CD4-positive, CD25-positive, alpha-beta regulatory T cell (primary cell): Measurements from ENCODE around the gene PDE4D. TPM values are rescaled to one million over a fixed set of nuclear protein-coding genes. Genes with fewer than 3 reads are reported as not detected.
A peak's percentile ranks its signal among the peaks of the same experiment; 100 is the strongest.

Experiments used
- ATAC-seq, 2 donors: fragments of 150-1000 bp; cut with Tn5 transposase; one replicate each; pipeline ENCODE4 v1.10.0; 2021; ENCODE audit warnings: low read depth in 2 of 2, moderate number of reproducible peaks in 2 of 2, moderate library complexity in 1 of 2
- DNase-seq, 3 donors: peaks; one replicate each; pipeline versions ENCODE4 v3.0.0 to v3.0.0-alpha.2; 2012 to 2022; ENCODE audit warnings: mixed read lengths in 1 of 3
- H3K27ac ChIP-seq: one replicate; pipeline ENCODE4 v1.7.0; 2013; ENCODE audit warnings: mild to moderate bottlenecking, low read length; ENCODE audit not compliant: insufficient read depth, poor library complexity, severe bottlenecking
- H3K27me3 ChIP-seq: one replicate; pipeline ENCODE4 v1.7.0; 2013; ENCODE audit warnings: low read length; ENCODE audit not compliant: control insufficient read depth, insufficient read depth
- H3K36me3 ChIP-seq: one replicate; pipeline ENCODE4 v1.7.0; 2013; ENCODE audit warnings: mild to moderate bottlenecking, low read length, moderate library complexity; ENCODE audit not compliant: control insufficient read depth, insufficient read depth
- H3K4me1 ChIP-seq: 2 replicates; pipeline ENCODE4 v1.7.0; 2013; ENCODE audit warnings: mild to moderate bottlenecking, low read length; ENCODE audit not compliant: insufficient read depth, control insufficient read depth, poor library complexity, severe bottlenecking
- H3K4me3 ChIP-seq: one replicate; pipeline ENCODE4 v1.7.0; 2013; ENCODE audit warnings: low read depth, mild to moderate bottlenecking, low read length, moderate library complexity
- H3K9me3 ChIP-seq, 2 experiments: 1 replicate in 1 of 2; 2 replicates in 1 of 2; pipeline ENCODE4 v1.7.0; 2013; ENCODE audit warnings: low read length in 2 of 2, mild to moderate bottlenecking in 1 of 2, moderate library complexity in 1 of 2; ENCODE audit not compliant: control insufficient read depth in 2 of 2
- H3K27ac Mint-ChIP-seq, 3 donors: one replicate each; pipeline ENCODE4 v1.8.0; 2020 to 2022; ENCODE audit warnings: mild to moderate bottlenecking in 3 of 3, mixed read lengths in 3 of 3, moderate library complexity in 2 of 3
- H3K27me3 Mint-ChIP-seq: one replicate; pipeline ENCODE4 v1.8.0; 2022; ENCODE audit warnings: mild to moderate bottlenecking, mixed read lengths
- H3K36me3 Mint-ChIP-seq: one replicate; pipeline ENCODE4 v1.8.0; 2020; ENCODE audit warnings: mixed read lengths
- H3K4me1 Mint-ChIP-seq, 4 donors: one replicate each; pipeline ENCODE4 v1.8.0; 2020 to 2022; ENCODE audit warnings: mixed read lengths in 4 of 4, mild to moderate bottlenecking in 1 of 4
- H3K4me3 Mint-ChIP-seq, 4 donors: one replicate each; pipeline ENCODE4 v1.8.0; 2020 to 2022; ENCODE audit warnings: mild to moderate bottlenecking in 4 of 4, mixed read lengths in 4 of 4, moderate library complexity in 3 of 4
- H3K9me3 Mint-ChIP-seq, 7 donors: one replicate each; pipeline ENCODE4 v1.8.0; 2020 to 2022; ENCODE audit warnings: mixed read lengths in 7 of 7, mild to moderate bottlenecking in 3 of 7, moderate library complexity in 2 of 7
- polyA plus RNA-seq, 4 donors: library from polyadenylated mRNA; unstranded; fragments of 300-500 nt; fragmentation: Illumina TruSeq; gene quantifications; one replicate each; pipeline ENCODE4 v1.2.3, GENCODE V29; 2021
- total RNA-seq: library from RNA; stranded (reverse); gene quantifications from one replicate; pipeline ENCODE4 v1.2.3, GENCODE V29; 2022

Gene PDE4D
- total and polyA plus RNA-seq, 5 donors from 2014 or later, result 2.1 to 39.9 (median 4.8) TPM

DNA sequence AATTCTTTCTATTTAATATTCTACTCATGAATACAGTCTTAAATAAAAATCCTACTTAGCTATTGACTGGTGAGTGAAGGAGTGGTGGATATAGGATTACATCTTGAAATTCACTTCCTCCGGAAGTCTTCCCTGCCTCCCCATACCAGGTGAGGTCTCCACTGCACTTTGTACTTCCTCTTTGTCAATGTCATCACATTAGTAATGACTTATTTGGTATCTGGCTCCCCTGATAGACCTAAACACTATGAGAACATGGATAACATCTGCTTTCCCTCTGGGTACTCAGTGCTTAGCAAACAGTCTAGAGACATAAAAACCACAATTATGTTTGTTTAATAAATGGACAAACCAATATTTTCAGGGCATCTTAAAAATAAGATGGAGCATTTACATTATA is 532.1 kb downstream of the PDE4D start:
- no peak overlapping the region for H3K4me3 Mint-ChIP-seq
- no peaks in the 10 kb centered on the region for H3K27me3 Mint-ChIP-seq
- H3K27ac Mint-ChIP-seq, result no peak overlapping the region
- DNase-seq (no peak), ATAC-seq (no peak)
- no peaks in the 10 kb centered on the region for H3K36me3 Mint-ChIP-seq
- H3K4me1 Mint-ChIP-seq, result peaks cover 0 to 2% (median 0%) of the 10 kb centered on the region in 4 donors
- Histone ChIP-seq H3K4me1 (no peaks in the 10 kb centered on the region), H3K36me3 (no peaks in the 10 kb centered on the region), H3K27me3 (peaks cover 2% of the 10 kb centered on the region), H3K9me3 (no peaks in the 10 kb centered on the region), H3K4me3 (no peak overlapping the region), H3K27ac (no peak overlapping the region)
- peaks cover 0 to 2% (median 0%) of the 10 kb centered on the region in 7 donors for H3K9me3 Mint-ChIP-seq

DNA sequence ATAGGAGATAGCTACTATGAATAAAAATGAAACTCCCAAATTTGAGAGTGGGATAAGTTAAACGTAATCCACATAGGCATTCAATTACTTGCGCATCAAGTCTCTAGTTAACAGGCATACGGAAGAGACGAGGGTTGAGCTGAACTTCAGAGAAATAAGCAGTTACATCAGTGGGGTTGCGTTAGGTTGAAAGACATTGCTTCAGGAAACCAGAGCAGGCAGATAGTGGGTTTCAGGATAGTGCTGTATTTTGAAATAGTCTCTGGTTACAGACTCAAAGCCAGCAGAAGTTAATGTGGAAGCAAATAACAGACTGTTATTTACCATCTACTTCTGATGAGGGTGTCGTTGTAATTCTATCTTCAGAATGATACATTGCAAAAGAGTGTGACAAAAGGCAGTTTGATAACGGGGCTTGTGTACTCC is 533.4 kb downstream of the PDE4D start:
- H3K27ac ChIP-seq, result no peak overlapping the region
- H3K4me1 ChIP-seq, result no peaks in the 10 kb centered on the region
- no peak overlapping the region for H3K27ac Mint-ChIP-seq
- H3K27me3 ChIP-seq, result no peaks in the 10 kb centered on the region
- peaks cover 0 to 2% (median 0%) of the 10 kb centered on the region in 7 donors for H3K9me3 Mint-ChIP-seq
- H3K27me3 Mint-ChIP-seq, result no peaks in the 10 kb centered on the region
- no peaks in the 10 kb centered on the region for H3K36me3 ChIP-seq
- no peaks in the 10 kb centered on the region for H3K9me3 ChIP-seq
- no peak overlapping the region for H3K4me3 Mint-ChIP-seq
- H3K36me3 Mint-ChIP-seq, result no peaks in the 10 kb centered on the region
- H3K4me1 Mint-ChIP-seq, result peaks cover 0 to 2% (median 0%) of the 10 kb centered on the region in 4 donors
- H3K4me3 ChIP-seq, result no peak overlapping the region
- DNase-seq (no peak), ATAC-seq (no peak)

DNA sequence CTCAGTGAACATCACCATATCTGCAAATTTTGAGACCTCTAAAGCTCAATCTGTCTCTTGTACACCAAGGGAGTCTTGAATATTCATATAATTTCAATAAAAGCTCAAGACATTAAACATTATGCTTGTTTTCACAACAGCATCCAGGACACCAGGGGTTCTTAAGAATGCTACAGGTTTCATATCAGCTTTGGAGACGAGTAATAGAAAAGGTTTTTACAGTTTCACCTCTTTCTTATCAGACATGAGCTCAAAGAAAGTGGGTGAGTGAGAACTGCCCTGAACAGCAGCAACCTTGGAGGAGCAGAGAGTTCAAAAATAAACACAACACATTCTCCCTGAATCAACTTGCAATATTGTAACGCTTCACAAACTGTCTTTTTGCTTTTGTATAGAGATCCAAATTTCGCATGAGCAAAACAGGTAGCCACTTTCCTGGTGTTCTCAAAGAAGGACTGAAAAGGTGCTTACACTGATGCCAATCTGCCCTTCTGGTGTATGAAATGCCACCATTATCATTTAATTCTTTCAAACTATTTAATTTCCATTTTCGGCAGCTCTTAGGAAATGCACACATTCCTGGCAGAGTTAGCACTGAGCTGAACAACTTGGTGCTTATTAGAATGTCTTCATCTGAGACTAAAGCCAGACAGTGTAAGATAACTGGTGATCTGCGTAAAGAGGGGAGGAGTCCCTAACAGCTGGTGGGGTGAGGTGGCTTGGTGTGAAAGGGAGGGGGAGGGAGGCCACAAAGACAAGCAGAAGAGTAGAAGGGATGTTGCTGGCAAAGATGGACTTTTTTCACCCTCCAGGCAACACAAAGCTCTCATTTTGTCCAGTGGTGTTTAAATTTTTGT is 535.3 kb downstream of the PDE4D start:
- DNase-seq, result no peak
- no peaks in the 10 kb centered on the region for H3K27me3 ChIP-seq

DNA sequence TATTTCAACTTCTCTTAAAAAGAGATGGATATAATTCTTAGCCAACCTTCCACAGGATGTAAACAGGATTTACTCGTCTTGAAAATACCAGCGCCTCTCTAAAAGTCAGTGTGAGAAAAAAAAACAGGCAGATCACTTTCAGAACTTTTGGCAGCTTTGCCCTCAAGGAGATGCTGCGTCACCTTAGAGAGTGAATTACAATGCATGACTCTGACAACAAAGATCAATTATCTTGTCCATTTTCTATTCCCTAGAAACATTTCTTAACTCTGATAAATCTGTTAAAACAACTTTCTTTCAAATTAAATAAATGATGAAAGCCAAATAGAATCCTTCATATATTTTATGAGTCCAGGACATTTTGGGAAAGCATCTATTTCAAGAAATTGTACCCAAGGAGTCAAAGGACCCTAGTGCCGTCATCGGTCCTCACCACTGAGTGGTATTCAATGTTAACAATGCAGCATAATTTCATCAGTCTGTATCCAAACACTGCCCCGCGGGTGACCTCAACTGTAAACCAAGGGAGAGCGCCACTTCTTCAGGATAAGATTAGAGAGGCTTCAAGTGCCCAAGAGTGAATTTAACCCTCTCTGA is 536.0 kb downstream of the PDE4D start:
- H3K9me3 ChIP-seq, result no peaks in the 10 kb centered on the region
- Mint-ChIP-seq H3K27ac (peak overlapping the region in 1 of 3 donors; percentile 75), H3K27me3 (no peaks in the 10 kb centered on the region), H3K4me3 (no peak overlapping the region), H3K4me1 (peaks cover 0 to 2% (median 0%) of the 10 kb centered on the region in 4 donors), H3K36me3 (no peaks in the 10 kb centered on the region), H3K9me3 (peaks cover 0 to 2% (median 0%) of the 10 kb centered on the region in 7 donors)
- no peak overlapping the region for H3K27ac ChIP-seq
- DNase-seq (no peak), ATAC-seq (no peak)
- no peak overlapping the region for H3K4me3 ChIP-seq
- no peaks in the 10 kb centered on the region for H3K4me1 ChIP-seq
- H3K36me3 ChIP-seq, result no peaks in the 10 kb centered on the region
- H3K27me3 ChIP-seq, result no peaks in the 10 kb centered on the region

More for the DNA sequence above, 535.3 kb downstream of the PDE4D start:
- H3K27ac ChIP-seq, result no peak overlapping the region
- no peaks in the 10 kb centered on the region for H3K9me3 ChIP-seq
- Mint-ChIP-seq H3K27me3 (no peaks in the 10 kb centered on the region), H3K4me1 (peaks cover 0 to 2% (median 0%) of the 10 kb centered on the region in 4 donors), H3K9me3 (peaks cover 0 to 2% (median 0%) of the 10 kb centered on the region in 7 donors), H3K36me3 (no peaks in the 10 kb centered on the region), H3K27ac (no peak overlapping the region), H3K4me3 (no peak overlapping the region)
- no peaks in the 10 kb centered on the region for H3K36me3 ChIP-seq
- no peak for ATAC-seq
- H3K4me3 ChIP-seq, result no peak overlapping the region
- H3K4me1 ChIP-seq, result no peaks in the 10 kb centered on the region

DNA sequence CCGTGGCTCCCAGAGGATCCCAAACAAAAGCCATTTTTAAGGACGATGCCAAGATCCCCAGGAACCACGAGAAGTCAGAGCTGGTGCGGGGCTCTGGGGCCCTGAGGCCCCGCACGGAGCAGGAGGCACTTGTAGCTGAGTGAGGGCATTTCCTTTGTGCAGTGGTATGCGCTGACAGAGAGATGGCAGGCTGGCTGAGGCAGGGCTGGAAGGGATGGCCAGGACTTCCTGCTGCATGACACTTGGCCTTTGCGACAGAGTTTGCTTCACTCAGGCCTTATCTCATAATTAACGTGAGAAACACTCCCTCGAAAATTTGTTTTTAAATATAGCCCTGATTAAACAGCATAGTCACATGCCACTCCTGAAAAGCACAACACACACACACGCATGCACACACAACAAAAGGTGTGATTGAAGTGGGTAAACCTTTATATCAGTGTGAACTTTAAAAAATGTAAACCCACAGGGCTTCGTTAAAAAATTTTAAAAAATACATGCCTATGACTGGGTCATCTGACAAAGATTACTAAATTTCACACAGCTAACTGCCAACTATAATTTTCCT is 536.6 kb downstream of the PDE4D start:
- no peaks in the 10 kb centered on the region for H3K36me3 Mint-ChIP-seq
- no peak overlapping the region for H3K27ac Mint-ChIP-seq
- DNase-seq (peak in 1 of 3 donors; percentile 1), ATAC-seq (no peak)
- H3K27ac ChIP-seq, result no peak overlapping the region
- H3K36me3 ChIP-seq, result no peaks in the 10 kb centered on the region
- H3K4me1 ChIP-seq, result no peaks in the 10 kb centered on the region
- H3K9me3 ChIP-seq, result no peaks in the 10 kb centered on the region
- no peak overlapping the region for H3K4me3 ChIP-seq
- peaks cover 0 to 2% (median 0%) of the 10 kb centered on the region in 7 donors for H3K9me3 Mint-ChIP-seq
- H3K4me3 Mint-ChIP-seq, result no peak overlapping the region
- peaks cover 0 to 2% (median 0%) of the 10 kb centered on the region in 4 donors for H3K4me1 Mint-ChIP-seq
- no peaks in the 10 kb centered on the region for H3K27me3 ChIP-seq
- H3K27me3 Mint-ChIP-seq, result no peaks in the 10 kb centered on the region

DNA sequence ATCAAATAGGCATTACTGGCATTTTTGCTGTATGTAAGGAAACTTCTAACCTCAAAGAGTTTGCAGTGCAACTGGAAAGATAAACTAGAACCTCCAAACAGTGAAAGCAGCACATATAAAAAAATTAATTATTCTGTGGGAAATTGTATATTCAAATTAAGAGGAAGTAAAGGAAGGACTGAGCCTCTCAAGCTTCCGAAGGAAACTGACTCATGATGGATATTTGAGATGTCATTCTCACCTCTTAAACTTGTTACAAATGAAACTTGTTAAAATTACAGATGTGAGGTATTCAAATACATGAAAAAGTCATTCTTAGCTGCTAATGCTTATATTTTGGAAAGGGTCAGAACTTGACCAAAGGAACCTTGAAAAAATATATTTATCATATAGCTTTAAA is 538.7 kb downstream of the PDE4D start:
- no peaks in the 10 kb centered on the region for H3K27me3 ChIP-seq
- H3K27me3 Mint-ChIP-seq, result peaks cover 5% of the 10 kb centered on the region

DNA sequence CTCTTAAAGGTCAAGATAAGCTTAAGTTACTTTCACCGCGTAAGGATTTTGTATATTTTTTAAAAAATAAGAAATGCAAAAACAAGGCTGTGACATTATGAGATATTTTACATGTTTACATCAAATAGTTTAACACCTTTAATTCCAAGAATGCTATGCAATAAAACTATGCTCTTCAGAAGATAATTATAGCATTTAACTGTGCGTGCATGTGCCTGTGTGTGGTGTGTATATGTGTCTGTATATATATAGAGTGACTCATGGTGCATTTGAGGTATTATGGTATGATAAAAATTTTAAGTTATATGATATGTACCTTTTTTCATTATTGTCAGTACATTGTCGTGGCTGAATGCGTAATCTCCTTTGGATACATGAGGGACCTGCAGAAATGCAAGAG is 539.3 kb downstream of the PDE4D start:
- Mint-ChIP-seq H3K9me3 (peaks cover 0 to 2% (median 0%) of the 10 kb centered on the region in 7 donors), H3K27me3 (peaks cover 5% of the 10 kb centered on the region), H3K4me3 (no peak overlapping the region), H3K4me1 (peaks cover 0 to 2% (median 0%) of the 10 kb centered on the region in 4 donors), H3K36me3 (no peaks in the 10 kb centered on the region), H3K27ac (no peak overlapping the region)
- Histone ChIP-seq H3K36me3 (no peaks in the 10 kb centered on the region), H3K9me3 (no peaks in the 10 kb centered on the region), H3K4me1 (no peaks in the 10 kb centered on the region), H3K27ac (no peak overlapping the region), H3K4me3 (no peak overlapping the region), H3K27me3 (no peaks in the 10 kb centered on the region)
- ATAC-seq, result no peak
- DNase-seq, result no peak

More for the DNA sequence above, 538.7 kb downstream of the PDE4D start:
- DNase-seq, result no peak
- no peak overlapping the region for H3K27ac ChIP-seq
- Mint-ChIP-seq H3K9me3 (peaks cover 0 to 2% (median 0%) of the 10 kb centered on the region in 7 donors), H3K4me1 (peaks cover 0 to 2% (median 0%) of the 10 kb centered on the region in 4 donors), H3K36me3 (no peaks in the 10 kb centered on the region), H3K27ac (no peak overlapping the region), H3K4me3 (no peak overlapping the region)
- H3K4me1 ChIP-seq, result no peaks in the 10 kb centered on the region
- H3K9me3 ChIP-seq, result no peaks in the 10 kb centered on the region
- ATAC-seq, result no peak
- H3K36me3 ChIP-seq, result no peaks in the 10 kb centered on the region
- H3K4me3 ChIP-seq, result no peak overlapping the region
